ENCODE results near the gene TEFM. TPM values are rescaled to one million over a fixed set of nuclear protein-coding genes. Genes with fewer than 3 reads are reported as not detected.
"Not testable (repeated sequence)": the region's sequence is repeated elsewhere in the genome, so short reads cannot be mapped to it uniquely, and the experiment has no call there.

TEFM gene
- polyA plus RNA-seq (ENCODE audit: insufficient read length), result 12.4 TPM

DNA sequence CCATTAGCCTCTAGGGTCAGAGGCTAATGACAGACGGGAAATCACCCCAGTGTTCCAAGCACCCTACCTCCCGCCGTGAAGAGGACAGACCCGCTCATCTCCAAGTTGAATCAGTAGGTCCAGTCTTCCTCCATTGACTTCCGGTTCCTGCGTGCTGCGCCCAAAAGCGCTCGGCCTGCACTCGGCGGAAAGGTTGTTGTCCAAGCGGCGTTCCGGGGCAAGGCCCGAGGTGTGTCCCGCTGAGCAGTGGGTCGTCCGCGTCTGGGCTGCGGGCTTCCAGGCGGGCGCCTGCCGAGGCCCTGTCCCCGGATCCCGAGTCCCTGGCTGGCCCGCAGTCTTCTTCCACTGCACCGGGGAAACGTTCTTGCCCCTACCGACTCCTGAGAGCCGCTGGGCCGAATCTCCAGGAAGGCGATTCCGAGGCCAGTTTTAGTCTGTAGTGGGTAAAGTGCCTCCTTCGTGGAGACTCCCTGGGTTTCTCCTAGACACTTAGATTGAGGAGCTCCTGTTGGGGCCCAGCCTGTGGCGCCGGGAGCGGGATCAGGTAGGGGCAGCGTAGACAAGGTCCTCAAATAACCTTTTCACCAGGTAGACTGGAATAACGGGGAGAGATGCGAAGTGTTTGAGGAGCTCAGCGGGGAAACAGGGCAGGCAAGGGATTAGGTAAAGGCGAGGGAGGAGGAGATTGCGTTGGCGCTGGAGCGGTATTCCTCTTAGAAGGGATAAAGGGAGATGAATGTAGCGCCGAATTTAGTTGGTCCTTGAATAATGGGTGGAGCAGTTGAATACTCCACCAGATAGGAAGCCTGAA is at the start of gene TEFM:
Gene TEFM (minus strand): TSS at position 138 of the 811 bp plus-strand sequence. CDS start 40 bp downstream, at position 98.
- peak; percentile 93 for DNase-seq

DNA sequence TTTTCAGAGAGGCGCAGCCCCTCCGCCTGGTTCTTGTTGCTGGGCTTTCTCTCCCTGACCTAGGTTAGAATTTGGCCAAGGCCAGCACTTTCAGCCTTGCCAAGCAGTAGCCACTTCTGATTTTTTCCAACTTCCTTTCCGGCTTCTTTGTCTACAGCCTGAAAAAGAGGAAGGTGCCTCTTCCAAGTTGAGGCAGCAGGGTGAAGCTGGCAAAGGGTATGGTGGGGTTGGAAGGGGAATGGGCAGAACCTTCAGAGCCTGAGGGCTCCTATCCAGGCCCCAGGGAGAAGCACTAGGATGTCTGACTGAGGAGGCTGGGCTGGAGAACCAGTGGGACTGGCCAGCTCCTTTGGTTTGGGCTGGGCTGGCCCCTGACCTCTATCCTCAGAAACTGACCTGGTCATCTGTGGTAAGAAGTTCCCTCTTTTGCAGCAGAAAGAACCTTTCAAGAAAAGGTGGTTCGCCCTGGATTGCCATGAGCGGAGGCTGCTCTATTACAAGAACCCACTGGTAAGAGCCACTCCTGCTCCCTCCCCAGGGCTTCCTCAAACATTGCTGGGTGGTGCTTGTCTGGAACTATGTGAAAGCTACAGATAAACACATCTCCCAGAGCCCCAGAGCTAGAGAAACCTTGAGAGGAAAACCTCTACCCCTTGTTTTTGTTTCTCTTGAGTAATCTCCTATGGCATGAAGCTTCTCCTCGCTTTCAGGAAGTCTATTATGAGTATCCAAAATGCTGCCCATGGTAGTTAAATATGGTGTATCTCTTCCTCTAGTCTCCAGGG is 48.2 kb upstream of the TEFM start:
- no peak for DNase-seq

DNA sequence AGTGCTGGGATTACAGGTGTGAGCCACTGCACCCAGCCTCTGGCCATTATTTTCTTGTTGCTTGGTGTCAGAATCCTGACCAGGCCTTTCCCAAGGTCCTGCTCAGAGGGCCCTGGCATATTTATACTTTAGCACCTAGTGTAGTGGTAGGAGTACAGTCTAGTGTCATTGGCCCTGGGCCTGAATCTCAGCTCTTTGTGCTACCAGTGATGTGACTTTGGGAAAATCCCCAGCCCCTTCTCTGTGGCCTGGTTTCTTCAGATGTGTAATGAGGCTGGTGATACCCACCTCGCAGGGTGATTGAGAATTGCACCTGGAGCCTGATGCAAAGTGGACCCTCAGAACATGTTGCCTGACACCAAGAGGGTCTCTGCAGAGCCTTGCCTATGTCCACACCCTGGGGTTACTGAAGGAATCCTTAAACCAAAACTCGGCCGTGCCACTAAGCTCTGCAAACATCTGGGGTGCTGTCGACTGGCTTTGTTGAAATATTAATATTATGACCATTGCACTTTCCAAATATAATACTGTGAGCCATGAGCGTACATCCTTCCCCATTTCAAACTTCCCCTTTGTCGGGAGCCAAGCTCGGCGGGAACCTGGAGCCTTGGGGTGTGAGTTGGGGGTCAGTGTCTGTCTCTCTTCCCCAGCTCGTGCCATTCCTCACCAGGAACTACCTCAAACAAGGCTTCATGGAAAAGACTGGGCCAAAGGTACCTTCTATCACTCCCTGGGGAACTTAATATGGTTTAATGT is 46.8 kb upstream of the TEFM start:
- no peak for DNase-seq

DNA sequence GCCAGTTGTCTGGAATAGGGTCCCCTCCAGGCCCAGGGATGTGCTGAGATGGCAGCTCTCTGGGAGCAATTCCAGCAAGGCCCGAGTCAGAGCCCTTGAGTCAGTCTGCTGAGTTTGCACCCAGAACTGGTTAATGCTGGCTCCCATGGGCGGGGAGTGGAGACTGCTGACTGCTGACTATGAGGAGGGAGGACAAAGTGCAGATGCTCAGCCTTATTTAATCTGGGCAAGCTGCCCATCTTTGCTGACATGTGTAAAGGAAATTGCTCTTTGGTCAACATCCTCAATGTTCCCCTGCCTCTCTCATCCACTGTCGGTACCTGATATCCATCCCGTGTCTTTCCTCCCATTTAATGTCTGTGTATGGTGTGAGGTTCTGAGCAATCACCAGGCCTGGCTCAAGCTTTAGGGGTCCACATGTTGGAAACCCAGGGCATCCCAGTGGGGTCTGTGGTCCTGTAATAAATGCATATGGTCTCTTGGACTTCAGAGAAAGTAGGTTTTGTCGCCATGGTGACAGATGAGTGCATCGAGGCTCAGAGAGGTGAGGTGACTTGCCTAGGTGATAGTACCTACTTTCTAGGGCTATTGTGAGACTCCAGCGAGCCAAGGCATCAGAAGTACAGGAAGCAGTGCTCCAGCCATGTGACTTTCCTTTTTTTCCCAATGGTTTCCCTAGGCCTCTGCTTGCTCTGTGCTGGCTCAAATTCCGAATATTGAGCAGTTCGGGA is 44.8 kb upstream of the TEFM start:
- peak; percentile 77 for DNase-seq

GRCh38 chr17:30950189-30950588 is 44.2 kb upstream of the TEFM start:
- no peak for DNase-seq

DNA sequence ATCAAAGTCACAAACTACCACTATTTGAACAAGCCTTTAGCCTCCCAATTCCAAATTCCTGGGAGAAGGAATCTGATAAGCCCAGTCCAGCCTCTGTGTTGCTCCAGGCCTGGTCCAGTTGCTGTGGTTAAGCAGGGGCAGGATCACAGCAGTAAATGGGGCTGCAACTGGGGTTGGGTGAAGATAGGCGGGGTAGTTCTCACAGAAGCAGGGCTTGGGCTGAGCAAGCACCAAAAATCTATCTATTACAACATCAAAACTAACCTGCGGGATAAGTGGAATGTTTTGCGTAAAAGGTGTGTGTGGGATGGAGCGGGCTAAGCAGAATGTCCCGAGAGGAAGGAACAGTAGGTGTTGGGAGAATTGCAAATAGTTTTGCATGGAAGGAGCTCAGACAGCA is 41.8 kb upstream of the TEFM start:
- no peak for DNase-seq

- DNase-seq, result no peak
Measured at GRCh38 chr17:30942308-30943079, 36.5 kb upstream of the TEFM start.

GRCh38 chr17:30939051-30939689 is 33.1 kb upstream of the TEFM start:
- no peak for DNase-seq

DNA sequence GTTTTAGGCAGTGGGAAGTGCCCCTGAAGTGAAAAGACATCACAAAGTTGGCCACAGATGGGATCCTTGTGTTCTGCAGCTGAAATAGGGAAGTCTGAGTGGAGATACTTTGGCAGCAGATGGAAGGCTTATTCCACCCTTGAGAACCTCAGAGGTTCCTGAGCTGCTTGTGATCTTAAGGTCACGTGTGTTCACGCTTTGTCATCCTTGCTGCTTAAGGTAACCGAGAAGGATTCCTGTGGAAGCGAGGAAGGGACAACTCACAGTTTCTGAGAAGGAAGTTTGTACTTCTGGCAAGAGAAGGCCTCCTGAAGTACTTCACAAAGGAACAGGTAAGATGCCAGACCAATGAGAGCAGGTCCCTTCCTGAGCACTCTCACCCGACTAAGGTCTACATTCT is 27.9 kb upstream of the TEFM start:
- no peak for DNase-seq

DNA sequence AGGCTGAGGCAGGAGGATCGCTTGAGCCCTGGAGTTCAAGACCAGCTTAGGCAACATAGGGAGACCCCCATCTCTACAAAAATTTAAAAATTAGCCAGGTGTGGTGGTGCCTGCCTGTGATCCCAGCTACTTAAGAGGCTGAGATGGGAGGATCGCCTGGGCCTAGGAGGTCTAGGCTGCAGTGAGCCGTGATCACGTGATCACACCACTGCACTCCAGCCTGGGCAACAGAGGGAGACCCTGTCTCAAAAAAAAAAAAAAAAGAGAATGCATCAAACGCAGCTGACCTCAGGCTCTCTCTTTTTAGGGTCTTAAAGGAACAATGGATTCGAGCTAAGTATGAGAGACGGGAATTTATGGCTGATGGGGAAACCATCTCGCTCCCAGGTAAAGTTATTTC is 25.5 kb upstream of the TEFM start:
- not testable (repeated sequence) for DNase-seq

DNA sequence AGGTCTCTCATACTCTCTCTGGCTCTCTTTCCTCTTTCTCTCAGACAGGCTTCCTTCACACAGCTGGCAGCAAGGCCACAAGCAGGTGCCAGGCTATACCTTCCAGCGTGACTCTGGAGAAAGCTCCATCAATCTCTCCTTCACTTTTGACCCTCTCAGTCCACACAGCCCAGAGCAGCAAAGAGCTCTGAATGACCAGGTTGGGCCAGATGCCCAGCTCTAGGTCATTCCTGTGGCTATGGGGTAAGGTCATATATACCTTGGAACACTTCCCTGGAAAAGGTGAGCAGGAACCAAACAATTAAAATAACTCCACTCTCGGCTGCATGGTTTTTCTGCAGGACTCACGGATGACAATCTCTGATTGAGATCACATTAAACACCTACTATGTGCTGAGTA is 24.5 kb upstream of the TEFM start:
- no peak for DNase-seq

- DNase-seq, result not testable (repeated sequence)
Measured at GRCh38 chr17:30929861-30930260, 23.8 kb upstream of the TEFM start.

GRCh38 chr17:30929081-30929633 is 23.1 kb upstream of the TEFM start:
- DNase-seq, result no peak

GRCh38 chr17:30928584-30928983 is 22.5 kb upstream of the TEFM start:
- DNase-seq, result no peak

GRCh38 chr17:30927756-30928155 is 21.7 kb upstream of the TEFM start:
- no peak for DNase-seq

DNA sequence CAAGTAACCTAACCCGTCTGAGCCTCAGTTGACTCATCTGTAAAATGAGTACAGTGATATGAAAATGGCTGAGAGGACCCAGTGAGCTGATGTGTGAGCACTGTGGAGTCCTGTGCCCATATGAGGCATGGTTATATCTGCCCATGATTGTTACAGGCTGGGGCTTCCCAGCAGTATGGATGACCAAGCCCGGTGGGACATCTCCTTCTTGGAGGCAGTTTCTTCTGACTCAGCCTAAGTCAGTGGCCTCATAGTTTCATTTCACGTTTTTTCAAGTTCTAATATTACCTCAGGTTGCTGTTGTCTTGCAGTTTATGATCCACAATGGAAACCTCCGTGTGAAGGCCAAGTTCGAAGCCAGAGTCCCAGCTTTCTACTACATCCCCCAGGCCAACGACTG is 20.5 kb upstream of the TEFM start:
- no peak for DNase-seq

GRCh38 chr17:30924341-30924740 is 18.3 kb upstream of the TEFM start:
- no peak for DNase-seq

- no peak for DNase-seq
Measured at GRCh38 chr17:30922235-30923030, 16.4 kb upstream of the TEFM start.

GRCh38 chr17:30921544-30922196 is 15.6 kb upstream of the TEFM start, which contains the start of gene ADAP2:
ADAP2 (plus strand) TSS chr17:30921945; CDS start chr17:30922015, 70 bp downstream.
- peak; percentile 45 for DNase-seq
